Mesenchymal stem cell (in vitro differentiated cells and primary cell): ENCODE data around the gene PUS7. TPM values are rescaled to one million over a fixed set of nuclear protein-coding genes. Genes with fewer than 3 reads are reported as not detected.

Source experiments
- DNase-seq: peaks from one replicate; pipeline ENCODE4 v3.0.0-alpha.2; 2013
- H2AFZ ChIP-seq: one replicate; pipeline ENCODE4 v1.6.1; 2013; ENCODE audit warnings: low read depth, mild to moderate bottlenecking, control low read depth, inconsistent platforms, low read length, moderate library complexity
- H2AK5ac ChIP-seq: 2 replicates; pipeline ENCODE4 v1.6.1; 2013; ENCODE audit warnings: low read length, moderate library complexity, mild to moderate bottlenecking, inconsistent platforms; ENCODE audit not compliant: severe bottlenecking
- H2BK120ac ChIP-seq: one replicate; pipeline ENCODE4 v1.6.1; 2013; ENCODE audit warnings: low read depth, mild to moderate bottlenecking, inconsistent platforms, low read length, moderate library complexity
- H2BK12ac ChIP-seq, 2 experiments: one replicate each; pipeline ENCODE4 v1.6.1; 2013; ENCODE audit warnings: inconsistent platforms in 2 of 2, low read length in 2 of 2, mild to moderate bottlenecking in 2 of 2, moderate library complexity in 2 of 2, control low read depth in 1 of 2
- H2BK15ac ChIP-seq: one replicate; pipeline ENCODE4 v1.6.1; 2013; ENCODE audit warnings: mild to moderate bottlenecking, low read depth, inconsistent platforms; ENCODE audit not compliant: poor library complexity, severe bottlenecking
- H2BK5ac ChIP-seq: 2 replicates; pipeline ENCODE4 v1.6.1; 2013; ENCODE audit warnings: low read depth, mild to moderate bottlenecking, low read length, control low read depth, inconsistent platforms; ENCODE audit not compliant: poor library complexity, severe bottlenecking
- H3K14ac ChIP-seq, 2 experiments: one replicate each; pipeline ENCODE4 v1.6.1; 2013; ENCODE audit warnings: inconsistent platforms in 2 of 2, low read length in 2 of 2, control low read depth in 1 of 2, mild to moderate bottlenecking in 1 of 2, moderate library complexity in 1 of 2
- H3K18ac ChIP-seq, 2 experiments: one replicate each; pipeline ENCODE4 v1.6.1; 2013; ENCODE audit warnings: inconsistent platforms in 2 of 2, low read length in 2 of 2, control low read depth in 1 of 2, low read depth in 1 of 2, mild to moderate bottlenecking in 1 of 2
- H3K23ac ChIP-seq, 2 experiments: one replicate each; pipeline ENCODE4 v1.6.1; 2013; ENCODE audit warnings: inconsistent platforms in 2 of 2, low read length in 2 of 2, mild to moderate bottlenecking in 2 of 2, moderate library complexity in 2 of 2, control low read depth in 1 of 2
- H3K27ac ChIP-seq: 2 replicates; pipeline ENCODE4 v1.5.1; 2013; ENCODE audit warnings: mild to moderate bottlenecking, moderate library complexity, low read length, control low read depth, inconsistent platforms; ENCODE audit not compliant: poor library complexity, severe bottlenecking
- H3K27me3 ChIP-seq, 2 experiments: 2 replicates each; pipeline versions ENCODE4 v1.6.1 to v1.7.0; 2013; ENCODE audit warnings: low read length in 2 of 2, mild to moderate bottlenecking in 2 of 2, moderate library complexity in 2 of 2, control low read depth in 1 of 2, inconsistent platforms in 1 of 2; ENCODE audit not compliant: control insufficient read depth in 1 of 2, insufficient read depth in 1 of 2
- H3K36me3 ChIP-seq, 2 experiments: 2 replicates each; pipeline versions ENCODE4 v1.6.1 to v1.7.0; 2013; ENCODE audit warnings: low read length in 2 of 2, control low read depth in 1 of 2, inconsistent platforms in 1 of 2, low read depth in 1 of 2, mild to moderate bottlenecking in 1 of 2; ENCODE audit not compliant: insufficient read depth in 2 of 2, control insufficient read depth in 1 of 2
- H3K4ac ChIP-seq, 2 experiments: one replicate each; pipeline ENCODE4 v1.6.1; 2013; ENCODE audit warnings: inconsistent platforms in 2 of 2, low read length in 2 of 2, mild to moderate bottlenecking in 2 of 2, moderate library complexity in 2 of 2, control low read depth in 1 of 2, low read depth in 1 of 2
- H3K4me1 ChIP-seq: 2 replicates; pipeline ENCODE4 v1.6.1; 2013; ENCODE audit warnings: low read depth, low read length, control low read depth; ENCODE audit not compliant: control insufficient read depth, insufficient read depth
- H3K4me2 ChIP-seq: 2 replicates; pipeline ENCODE4 v1.6.1; 2013; ENCODE audit warnings: low read length, mild to moderate bottlenecking, inconsistent platforms; ENCODE audit not compliant: poor library complexity, severe bottlenecking
- H3K4me3 ChIP-seq, 2 experiments: 2 replicates each; pipeline versions ENCODE4 v1.5.1 to v1.7.0; 2013; ENCODE audit warnings: low read length in 2 of 2, mild to moderate bottlenecking in 2 of 2, control low read depth in 1 of 2, low read depth in 1 of 2; ENCODE audit not compliant: insufficient read depth in 1 of 2
- H3K79me1 ChIP-seq: replicated peaks from 2 replicates; pipeline ENCODE4 v1.6.1; 2013; ENCODE audit warnings: mild to moderate bottlenecking, control low read depth, low read length, inconsistent platforms; ENCODE audit not compliant: poor library complexity, severe bottlenecking
- H3K9ac ChIP-seq: 2 replicates; pipeline ENCODE4 v1.7.0; 2013; ENCODE audit warnings: mild to moderate bottlenecking, low read length, moderate library complexity
- H3K9me3 ChIP-seq: 2 replicates; pipeline ENCODE4 v1.7.0; 2013; ENCODE audit warnings: mild to moderate bottlenecking, low read length; ENCODE audit not compliant: control insufficient read depth
- H4K8ac ChIP-seq: one replicate; pipeline ENCODE4 v1.6.1; 2013; ENCODE audit warnings: inconsistent platforms, mild to moderate bottlenecking, low read length, moderate library complexity
- H4K91ac ChIP-seq: one replicate; pipeline ENCODE4 v1.6.1; 2013; ENCODE audit warnings: mild to moderate bottlenecking, low read length, inconsistent platforms
- WGBS: methylation state at CpG from one replicate; pipeline ENCODE4 v1.1.7; 2013; ENCODE audit warnings: mixed read lengths; 5-methylcytosine and 5-hydroxymethylcytosine counted together
- polyA plus RNA-seq, 2 experiments: library from polyadenylated mRNA; stranded (reverse); fragments of 200-250 nt; gene quantifications; one replicate each; pipeline ENCODE4 v1.2.3, GENCODE V29; 2013

Gene PUS7
- polyA plus RNA-seq (2013, experiment 1 of 2): 6.1 TPM
- 6.0 TPM for polyA plus RNA-seq (2013, experiment 2 of 2)

GRCh38 chr7:105521717-105522463 is at the start of gene PUS7:
Gene PUS7 (minus strand): TSS chr7:105522271. CDS start chr7:105508512, 13,759 bp downstream.
- no peak within 1 kb of the TSS for H2AK5ac ChIP-seq
- peak within 1 kb of the TSS; percentile 57 for H2BK5ac ChIP-seq
- H3K9ac ChIP-seq: peak within 1 kb of the TSS; percentile 92
- H3K36me3 ChIP-seq: peaks cover 6 to 7% of the 10 kb centered on the region in 2 experiments
- H3K27ac ChIP-seq: peak within 1 kb of the TSS; percentile 84
- no peaks in the 10 kb centered on the region for H3K9me3 ChIP-seq
- peak within 1 kb of the TSS; percentile 79 to 94 for H3K18ac ChIP-seq
- peak within 1 kb of the TSS; percentile 79 for H2BK120ac ChIP-seq
- peaks cover 1% of the 10 kb centered on the region for H3K79me1 ChIP-seq
- peak within 1 kb of the TSS; percentile 94 for H4K8ac ChIP-seq
- H4K91ac ChIP-seq: peak within 1 kb of the TSS; percentile 75
- peak; percentile 87 for DNase-seq
- peak within 1 kb of the TSS; percentile 83 for H2BK15ac ChIP-seq
- peak within 1 kb of the TSS in 1 of 2 experiments; percentile 93 for H3K23ac ChIP-seq
- H3K4me1 ChIP-seq: peaks cover 7% of the 10 kb centered on the region
- H2BK12ac ChIP-seq: peak within 1 kb of the TSS in 1 of 2 experiments; percentile 84
- peak within 1 kb of the TSS; percentile 91 for H2AFZ ChIP-seq
- WGBS: under 1% methylated on average over 79 of the region's 96 CpGs
- H3K4me3 ChIP-seq: peak within 1 kb of the TSS; percentile 72 to 86
- H3K4ac ChIP-seq: peak within 1 kb of the TSS; percentile 64 to 69
- no peaks in the 10 kb centered on the region for H3K27me3 ChIP-seq
- peak within 1 kb of the TSS in 1 of 2 experiments; percentile 91 for H3K14ac ChIP-seq
- H3K4me2 ChIP-seq: peak within 1 kb of the TSS; percentile 78

- 100% methylated on average over 1 of the region's 3 CpGs for WGBS
- H2AK5ac ChIP-seq: no peak overlapping the region
- H3K4me1 ChIP-seq: no peaks in the 10 kb centered on the region
These were observed 45.8 kb upstream of the PUS7 start for GRCh38 chr7:105567821-105568220.

GRCh38 chr7:105567024-105567423 is 45.0 kb upstream of the PUS7 start:
- H3K23ac ChIP-seq: no peak overlapping the region
- H3K4me1 ChIP-seq: no peaks in the 10 kb centered on the region
- no peak overlapping the region for H3K18ac ChIP-seq
- no peak overlapping the region for H3K4me2 ChIP-seq
- no peak overlapping the region for H4K8ac ChIP-seq
- no peak overlapping the region for H3K14ac ChIP-seq
- H3K79me1 ChIP-seq: peaks cover 3% of the 10 kb centered on the region
- H2BK5ac ChIP-seq: no peak overlapping the region
- no peak overlapping the region for H3K27ac ChIP-seq
- 90% methylated on average over 2 of the region's 2 CpGs for WGBS
- no peak overlapping the region for H3K9ac ChIP-seq
- no peak for DNase-seq
- H2BK12ac ChIP-seq: no peak overlapping the region
- no peak overlapping the region for H2AFZ ChIP-seq
- H3K4me3 ChIP-seq: no peak overlapping the region
- no peak overlapping the region for H2BK15ac ChIP-seq
- no peaks in the 10 kb centered on the region for H3K27me3 ChIP-seq
- H2AK5ac ChIP-seq: no peak overlapping the region
- no peak overlapping the region for H4K91ac ChIP-seq
- H3K36me3 ChIP-seq: peaks cover 35 to 68% of the 10 kb centered on the region in 2 experiments
- H2BK120ac ChIP-seq: no peak overlapping the region
- no peak overlapping the region for H3K4ac ChIP-seq
- no peaks in the 10 kb centered on the region for H3K9me3 ChIP-seq

More at GRCh38 chr7:105567821-105568220, 45.8 kb upstream of the PUS7 start:
- Histone ChIP-seq H2BK5ac (no peak overlapping the region), H3K27ac (no peak overlapping the region), H4K8ac (no peak overlapping the region), H3K79me1 (peaks cover 1% of the 10 kb centered on the region), H3K4me2 (no peak overlapping the region), H4K91ac (no peak overlapping the region), H2BK120ac (no peak overlapping the region), H3K4me3 (no peak overlapping the region), H2AFZ (no peak overlapping the region), H3K4ac (no peak overlapping the region), H3K14ac (no peak overlapping the region), H3K36me3 (peaks cover 28 to 72% of the 10 kb centered on the region in 2 experiments), H3K9me3 (no peaks in the 10 kb centered on the region), H3K27me3 (no peaks in the 10 kb centered on the region), H2BK15ac (no peak overlapping the region), H3K9ac (no peak overlapping the region), H2BK12ac (no peak overlapping the region), H3K18ac (no peak overlapping the region), H3K23ac (no peak overlapping the region)
- no peak for DNase-seq

- Histone ChIP-seq H3K79me1 (peaks cover 5% of the 10 kb centered on the region), H2BK120ac (no peak overlapping the region), H4K8ac (no peak overlapping the region), H2BK15ac (no peak overlapping the region), H3K4ac (no peak overlapping the region), H3K27me3 (no peaks in the 10 kb centered on the region), H2AK5ac (no peak overlapping the region), H3K9ac (no peak overlapping the region), H3K4me1 (no peaks in the 10 kb centered on the region), H3K4me2 (no peak overlapping the region), H2AFZ (no peak overlapping the region), H3K36me3 (peaks cover 41 to 79% of the 10 kb centered on the region in 2 experiments), H3K4me3 (no peak overlapping the region), H4K91ac (no peak overlapping the region), H2BK12ac (no peak overlapping the region), H2BK5ac (no peak overlapping the region), H3K14ac (no peak overlapping the region), H3K23ac (no peak overlapping the region), H3K9me3 (no peaks in the 10 kb centered on the region), H3K18ac (no peak overlapping the region), H3K27ac (no peak overlapping the region)
- WGBS: 99% methylated on average over 4 of the region's 4 CpGs
- no peak for DNase-seq
These were observed 43.1 kb upstream of the PUS7 start for GRCh38 chr7:105565190-105565589.
